Stimulated activated effector memory CD8-positive, alpha-beta T cell treated with anti-CD3 and anti-CD28 coated beads, Interleukin-12 subunit alpha, Interleukin-12 subunit beta, amount 100 ng/mL, for 72 hours (primary cell): ENCODE results near the gene FGF11.
"Not testable (repeated sequence)": the region's sequence is repeated elsewhere in the genome, so short reads cannot be mapped to it uniquely, and the experiment has no call there.

Experiments
- ATAC-seq: fragments of 150-1000 bp; cut with Tn5 transposase; 2 replicates; pipeline ENCODE4 v1.10.0; 2021
- DNase-seq, 2 donors: peaks; one replicate each; pipeline ENCODE4 v3.0.0; 2021 to 2022; ENCODE audit warnings: low spot score in 2 of 2
- H3K27ac Mint-ChIP-seq: one replicate; pipeline ENCODE4 v1.8.0; 2022; ENCODE audit warnings: mild to moderate bottlenecking, mixed read lengths
- H3K36me3 Mint-ChIP-seq: one replicate; pipeline ENCODE4 v1.8.0; 2022; ENCODE audit warnings: mild to moderate bottlenecking, mixed read lengths
- H3K4me1 Mint-ChIP-seq: one replicate; pipeline ENCODE4 v1.8.0; 2022; ENCODE audit warnings: mixed read lengths
- H3K4me3 Mint-ChIP-seq: one replicate; pipeline ENCODE4 v1.8.0; 2022; ENCODE audit warnings: mild to moderate bottlenecking, mixed read lengths
- H3K9me3 Mint-ChIP-seq: one replicate; pipeline ENCODE4 v1.8.0; 2022; ENCODE audit warnings: mixed read lengths

The FGF11 gene

GRCh38 chr17:7460850-7461660 lies 21.7 kb downstream of the FGF11 start:
- Mint-ChIP-seq H3K9me3 (no peaks in the 10 kb centered on the region), H3K27ac (peak overlapping the region; percentile 71), H3K4me3 (no peak overlapping the region), H3K36me3 (peaks cover 81% of the 10 kb centered on the region), H3K4me1 (peaks cover 14% of the 10 kb centered on the region)
- ATAC-seq (no peak), DNase-seq (no peak)

- ATAC-seq = no peak
- Mint-ChIP-seq H3K4me1 (peaks cover 18% of the 10 kb centered on the region), H3K36me3 (peaks cover 88% of the 10 kb centered on the region), H3K4me3 (no peak overlapping the region), H3K27ac (peak overlapping the region; percentile 71), H3K9me3 (no peaks in the 10 kb centered on the region)
- DNase-seq = no peak
These were observed 23.4 kb downstream of the FGF11 start for GRCh38 chr17:7462474-7463371.

GRCh38 chr17:7463372-7463846 lies 24.1 kb downstream of the FGF11 start:
- Mint-ChIP-seq H3K36me3 (peaks cover 90% of the 10 kb centered on the region), H3K9me3 (no peaks in the 10 kb centered on the region), H3K4me3 (no peak overlapping the region), H3K4me1 (peaks cover 18% of the 10 kb centered on the region), H3K27ac (peak overlapping the region; percentile 69)
- DNase-seq (no peak), ATAC-seq (no peak)

- no peak for DNase-seq
- Mint-ChIP-seq H3K36me3 (peaks cover 85% of the 10 kb centered on the region), H3K27ac (peak overlapping the region; percentile 69), H3K4me3 (no peak overlapping the region), H3K9me3 (no peaks in the 10 kb centered on the region), H3K4me1 (peaks cover 18% of the 10 kb centered on the region)
- no peak for ATAC-seq
These were observed 24.8 kb downstream of the FGF11 start for GRCh38 chr17:7464081-7464480.

GRCh38 chr17:7465597-7466275 lies 26.4 kb downstream of the FGF11 start:
- Mint-ChIP-seq H3K27ac (peak overlapping the region; percentile 73), H3K4me3 (no peak overlapping the region), H3K9me3 (no peaks in the 10 kb centered on the region), H3K4me1 (peaks cover 18% of the 10 kb centered on the region), H3K36me3 (peaks cover 78% of the 10 kb centered on the region)
- DNase-seq = no peak
- no peak for ATAC-seq

- peaks cover 15% of the 10 kb centered on the region for H3K4me1 Mint-ChIP-seq
These were observed 27.0 kb downstream of the FGF11 start for GRCh38 chr17:7466318-7466638.

GRCh38 chr17:7466639-7467341 lies 27.5 kb downstream of the FGF11 start:
- no peaks in the 10 kb centered on the region for H3K9me3 Mint-ChIP-seq
- no peak overlapping the region for H3K4me3 Mint-ChIP-seq
- ATAC-seq = peak; percentile 9

More at GRCh38 chr17:7466318-7466638, 27.0 kb downstream of the FGF11 start:
- Mint-ChIP-seq H3K36me3 (peaks cover 72% of the 10 kb centered on the region), H3K9me3 (no peaks in the 10 kb centered on the region), H3K4me3 (no peak overlapping the region), H3K27ac (peak overlapping the region; percentile 73)
- ATAC-seq = no peak
- DNase-seq = no peak

GRCh38 chr17:7467498-7467897 lies 28.2 kb downstream of the FGF11 start:
- peaks cover 60% of the 10 kb centered on the region for H3K36me3 Mint-ChIP-seq
- no peak overlapping the region for H3K4me3 Mint-ChIP-seq
- H3K27ac Mint-ChIP-seq = no peak overlapping the region
- no peaks in the 10 kb centered on the region for H3K9me3 Mint-ChIP-seq
- DNase-seq (no peak), ATAC-seq (no peak)
- peaks cover 22% of the 10 kb centered on the region for H3K4me1 Mint-ChIP-seq

More at GRCh38 chr17:7466639-7467341, 27.5 kb downstream of the FGF11 start:
- DNase-seq = no peak
- H3K36me3 Mint-ChIP-seq = peaks cover 67% of the 10 kb centered on the region
- H3K27ac Mint-ChIP-seq = peak overlapping the region; percentile 73
- H3K4me1 Mint-ChIP-seq = peaks cover 18% of the 10 kb centered on the region

- Mint-ChIP-seq H3K4me1 (peaks cover 22% of the 10 kb centered on the region), H3K27ac (no peak overlapping the region), H3K9me3 (no peaks in the 10 kb centered on the region), H3K4me3 (no peak overlapping the region), H3K36me3 (peaks cover 52% of the 10 kb centered on the region)
- DNase-seq (no peak), ATAC-seq (no peak)
These were observed 29.0 kb downstream of the FGF11 start for GRCh38 chr17:7468290-7468689.

- DNase-seq = no peak
- no peak overlapping the region for H3K27ac Mint-ChIP-seq
- H3K4me3 Mint-ChIP-seq = no peak overlapping the region
- peaks cover 22% of the 10 kb centered on the region for H3K4me1 Mint-ChIP-seq
- peaks cover 48% of the 10 kb centered on the region for H3K36me3 Mint-ChIP-seq
- ATAC-seq = no peak
- no peaks in the 10 kb centered on the region for H3K9me3 Mint-ChIP-seq
These were observed 29.6 kb downstream of the FGF11 start for GRCh38 chr17:7468804-7469389.

GRCh38 chr17:7469843-7470242 lies 30.5 kb downstream of the FGF11 start:
- peaks cover 48% of the 10 kb centered on the region for H3K36me3 Mint-ChIP-seq
- H3K4me1 Mint-ChIP-seq = peaks cover 22% of the 10 kb centered on the region
- not testable (repeated sequence) for H3K9me3 Mint-ChIP-seq, H3K4me3 Mint-ChIP-seq, H3K27ac Mint-ChIP-seq, DNase-seq, ATAC-seq

GRCh38 chr17:7470457-7470973 lies 31.2 kb downstream of the FGF11 start:
- not testable (repeated sequence) for H3K9me3 Mint-ChIP-seq, DNase-seq, ATAC-seq, H3K4me3 Mint-ChIP-seq, H3K27ac Mint-ChIP-seq
- peaks cover 48% of the 10 kb centered on the region for H3K36me3 Mint-ChIP-seq
- peaks cover 22% of the 10 kb centered on the region for H3K4me1 Mint-ChIP-seq

- Mint-ChIP-seq H3K27ac (peak overlapping the region; percentile 50), H3K4me1 (peaks cover 28% of the 10 kb centered on the region), H3K9me3 (no peaks in the 10 kb centered on the region), H3K36me3 (peaks cover 46% of the 10 kb centered on the region), H3K4me3 (no peak overlapping the region)
- DNase-seq = no peak
- ATAC-seq = no peak
These were observed 32.4 kb downstream of the FGF11 start for GRCh38 chr17:7471729-7472128.

GRCh38 chr17:7474767-7475166 lies 35.5 kb downstream of the FGF11 start:
- H3K9me3 Mint-ChIP-seq, H3K4me3 Mint-ChIP-seq, DNase-seq, ATAC-seq, H3K27ac Mint-ChIP-seq: not testable (repeated sequence)
- Mint-ChIP-seq H3K4me1 (peaks cover 41% of the 10 kb centered on the region), H3K36me3 (peaks cover 41% of the 10 kb centered on the region)
